PC-9 (cell line): ENCODE results near the gene PRSS33.

Experiments
- CTCF ChIP-seq: fragments of 200-600 bp; sonication (generic); conservative IDR thresholded peaks from 2 replicates; pipeline ENCODE4 v1.6.1; 2017; ENCODE audit warnings: mixed run types, antibody characterized with exemption, mild to moderate bottlenecking, moderate library complexity
- EZH2 ChIP-seq: fragments of 200-600 bp; sonication (generic); IDR thresholded peaks from 2 replicates; pipeline ENCODE4 v1.8.0; 2017; ENCODE audit warnings: antibody characterized with exemption, low read depth

DNA sequence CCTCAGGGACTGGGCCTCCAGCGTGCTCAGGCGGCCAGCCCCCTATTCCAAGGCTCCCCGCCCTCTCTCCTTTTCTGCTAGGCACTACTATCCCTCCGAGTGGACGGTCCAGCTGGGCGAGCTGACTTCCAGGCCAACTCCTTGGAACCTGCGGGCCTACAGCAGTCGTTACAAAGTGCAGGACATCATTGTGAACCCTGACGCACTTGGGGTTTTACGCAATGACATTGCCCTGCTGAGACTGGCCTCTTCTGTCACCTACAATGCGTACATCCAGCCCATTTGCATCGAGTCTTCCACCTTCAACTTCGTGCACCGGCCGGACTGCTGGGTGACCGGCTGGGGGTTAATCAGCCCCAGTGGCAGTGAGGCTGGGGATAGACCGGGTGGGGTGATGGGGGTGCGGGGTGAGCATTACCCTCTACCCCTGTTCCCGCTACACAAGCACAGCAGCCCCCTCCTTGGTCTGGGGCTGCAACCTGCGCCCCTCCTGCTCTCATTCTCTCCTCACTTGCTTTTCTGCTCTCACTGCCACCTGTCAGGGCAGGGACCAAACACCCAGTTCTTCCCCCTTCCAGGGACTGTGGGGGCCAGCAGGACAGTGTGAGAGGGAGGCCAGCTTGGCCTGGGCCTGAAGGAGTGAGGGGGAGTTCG is 12.0 kb upstream of the PRSS33 start:
- TF ChIP-seq CTCF (no peak), EZH2 (no peak)
